ENCODE results near the gene PEX6.

The PEX6 gene

DNA sequence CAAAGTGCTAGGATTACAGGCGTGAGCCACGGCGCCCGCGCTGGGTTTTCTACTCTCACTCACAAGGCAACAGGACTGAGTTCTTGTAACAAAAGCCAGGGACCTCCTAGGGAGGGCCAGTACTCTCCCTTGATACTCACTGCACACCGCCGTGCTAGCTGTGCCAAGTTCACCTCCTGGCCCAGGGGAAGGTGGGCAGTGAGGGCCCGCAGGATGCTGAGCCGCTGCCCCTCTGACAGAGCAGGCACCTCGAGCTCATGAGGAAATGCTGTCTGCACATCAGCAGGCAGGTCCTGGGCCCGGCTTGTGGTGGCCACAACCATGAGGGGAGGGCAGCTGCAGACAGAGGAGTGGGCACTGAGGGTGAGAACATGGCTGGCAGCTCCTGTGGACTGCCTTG lies 11.8 kb downstream of the PEX6 start:
- H3K27me3 ChIP-seq (ENCODE audit: insufficient read depth, low read length, poor library complexity), result no peaks in the 10 kb centered on the region
- DNase-seq (no peak), ATAC-seq (ENCODE audit: insufficient read depth, low read depth) (no peak)
- no peak overlapping the region for H3K27ac ChIP-seq (ENCODE audit: low read length)
- no peaks in the 10 kb centered on the region for H3K9me3 ChIP-seq (ENCODE audit: insufficient read depth, low read length, severe bottlenecking)
- no peak overlapping the region for H3K4me2 ChIP-seq (ENCODE audit: insufficient read depth, low read length)
- no peaks in the 10 kb centered on the region for H3K4me1 ChIP-seq (ENCODE audit: insufficient read depth, low read length)
- H3K4me3 ChIP-seq (ENCODE audit: low read depth in 1 of 2, low read length in 2 of 2), result no peak overlapping the region
- H3K79me2 ChIP-seq (ENCODE audit: insufficient read depth, low read length), result no peaks in the 10 kb centered on the region
- no peak overlapping the region for H2AFZ ChIP-seq (ENCODE audit: low read depth, low read length)
- H3K9ac ChIP-seq (ENCODE audit: low read depth, low read length), result no peak overlapping the region
- TF ChIP-seq, protein P1, sequence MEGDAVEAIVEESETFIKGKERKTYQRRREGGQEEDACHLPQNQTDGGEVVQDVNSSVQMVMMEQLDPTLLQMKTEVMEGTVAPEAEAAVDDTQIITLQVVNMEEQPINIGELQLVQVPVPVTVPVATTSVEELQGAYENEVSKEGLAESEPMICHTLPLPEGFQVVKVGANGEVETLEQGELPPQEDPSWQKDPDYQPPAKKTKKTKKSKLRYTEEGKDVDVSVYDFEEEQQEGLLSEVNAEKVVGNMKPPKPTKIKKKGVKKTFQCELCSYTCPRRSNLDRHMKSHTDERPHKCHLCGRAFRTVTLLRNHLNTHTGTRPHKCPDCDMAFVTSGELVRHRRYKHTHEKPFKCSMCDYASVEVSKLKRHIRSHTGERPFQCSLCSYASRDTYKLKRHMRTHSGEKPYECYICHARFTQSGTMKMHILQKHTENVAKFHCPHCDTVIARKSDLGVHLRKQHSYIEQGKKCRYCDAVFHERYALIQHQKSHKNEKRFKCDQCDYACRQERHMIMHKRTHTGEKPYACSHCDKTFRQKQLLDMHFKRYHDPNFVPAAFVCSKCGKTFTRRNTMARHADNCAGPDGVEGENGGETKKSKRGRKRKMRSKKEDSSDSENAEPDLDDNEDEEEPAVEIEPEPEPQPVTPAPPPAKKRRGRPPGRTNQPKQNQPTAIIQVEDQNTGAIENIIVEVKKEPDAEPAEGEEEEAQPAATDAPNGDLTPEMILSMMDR (IDR thresholded peaks at IDR 0.05; ENCODE audit: borderline replicate concordance, extremely low read depth, low read length, poor library complexity, severe bottlenecking), result no peak
- no peak for TF ChIP-seq EZH2 (IDR thresholded peaks at IDR 0.05; ENCODE audit: borderline replicate concordance, low read depth, low read length, severe bottlenecking)
- 0 out of 2 replicates have a peak, but pooled peaks cover 2% of the 10 kb centered on the region for H4K20me1 ChIP-seq (ENCODE audit: insufficient read depth, low read length)
- peaks cover 55% of the 10 kb centered on the region for H3K36me3 ChIP-seq (ENCODE audit: insufficient read depth, low read length)

DNA sequence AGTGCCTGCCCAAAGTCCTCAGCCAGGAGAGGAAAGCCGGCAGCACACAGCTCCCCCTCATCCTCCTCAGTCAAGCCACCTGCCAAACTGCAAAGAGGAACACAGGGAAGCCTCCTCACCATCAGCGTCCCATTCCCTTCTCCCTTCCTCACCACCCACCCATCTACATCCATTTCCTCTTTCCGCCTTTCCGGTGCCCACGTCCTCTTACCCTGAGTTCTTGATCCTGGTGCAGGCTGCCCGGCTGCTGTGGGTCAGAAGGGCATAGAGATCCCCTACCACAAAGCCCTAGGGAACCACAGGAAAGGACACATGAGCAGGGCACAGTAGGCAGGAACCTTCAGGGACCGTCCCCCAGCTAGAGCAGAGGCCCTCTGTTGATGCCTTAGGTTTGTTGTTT lies 12.4 kb downstream of the PEX6 start:
- H3K4me1 ChIP-seq (ENCODE audit: insufficient read depth, low read length), result no peaks in the 10 kb centered on the region
- no peaks in the 10 kb centered on the region for H3K79me2 ChIP-seq (ENCODE audit: insufficient read depth, low read length)
- peaks cover 54% of the 10 kb centered on the region for H3K36me3 ChIP-seq (ENCODE audit: insufficient read depth, low read length)
- no peaks in the 10 kb centered on the region for H3K27me3 ChIP-seq (ENCODE audit: insufficient read depth, low read length, poor library complexity)
- DNase-seq (no peak), ATAC-seq (ENCODE audit: insufficient read depth, low read depth) (no peak)
- H3K4me3 ChIP-seq (ENCODE audit: low read depth in 1 of 2, low read length in 2 of 2), result no peak overlapping the region
- TF ChIP-seq EZH2 (IDR thresholded peaks at IDR 0.05; ENCODE audit: borderline replicate concordance, low read depth, low read length, severe bottlenecking), result no peak
- TF ChIP-seq, protein P1 (IDR thresholded peaks at IDR 0.05; ENCODE audit: borderline replicate concordance, extremely low read depth, low read length, poor library complexity, severe bottlenecking), result no peak
- no peaks in the 10 kb centered on the region for H4K20me1 ChIP-seq (ENCODE audit: insufficient read depth, low read length)
- H3K4me2 ChIP-seq (ENCODE audit: insufficient read depth, low read length), result no peak overlapping the region
- no peak overlapping the region for H3K27ac ChIP-seq (ENCODE audit: low read length)
- H3K9me3 ChIP-seq (ENCODE audit: insufficient read depth, low read length, severe bottlenecking), result no peaks in the 10 kb centered on the region
- no peak overlapping the region for H2AFZ ChIP-seq (ENCODE audit: low read depth, low read length)
- H3K9ac ChIP-seq (ENCODE audit: low read depth, low read length), result no peak overlapping the region

DNA sequence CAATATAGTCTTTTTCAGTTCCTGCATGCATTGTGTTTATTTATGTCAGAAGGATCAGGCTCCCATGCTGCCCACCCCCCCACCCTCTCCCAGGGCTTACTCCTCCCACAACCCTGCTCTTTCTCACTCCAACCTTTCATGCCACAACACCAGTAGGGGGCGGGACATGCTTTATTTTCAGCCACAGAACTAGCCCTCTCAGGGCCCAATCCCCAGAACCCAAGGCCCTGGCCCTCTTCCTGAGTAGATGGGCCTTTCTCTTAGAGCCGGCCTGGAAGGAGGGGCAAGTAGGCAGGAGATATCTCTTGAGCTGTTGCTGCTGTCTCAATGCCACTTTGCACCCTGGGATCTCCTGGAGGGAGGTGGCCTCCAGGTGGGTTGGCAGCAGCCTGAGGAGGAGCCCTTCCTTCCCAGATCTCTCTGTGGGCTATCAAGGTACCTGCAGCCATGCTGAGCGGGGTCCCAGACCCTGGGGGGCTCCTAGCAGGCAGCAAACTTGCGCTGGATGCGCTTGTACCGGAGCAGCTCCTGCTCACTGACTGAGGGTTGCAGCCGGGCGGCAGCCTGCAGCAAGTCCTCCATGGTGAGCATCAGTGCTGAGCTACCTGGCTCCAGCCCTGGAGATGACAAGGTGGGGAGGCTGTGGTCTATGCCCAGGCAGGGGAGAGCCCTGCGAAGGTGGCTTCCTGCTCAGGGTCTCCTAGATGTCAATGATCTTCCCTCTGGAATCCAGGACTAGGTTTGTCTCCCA lies 15.0 kb downstream of the PEX6 start:
- TF ChIP-seq, protein P1 (IDR thresholded peaks at IDR 0.05; ENCODE audit: borderline replicate concordance, extremely low read depth, low read length, poor library complexity, severe bottlenecking), result peak; percentile 57
- TF ChIP-seq EZH2 (IDR thresholded peaks at IDR 0.05; ENCODE audit: borderline replicate concordance, low read depth, low read length, severe bottlenecking), result no peak
- no peak overlapping the region for H3K9ac ChIP-seq (ENCODE audit: low read depth, low read length)
- peak; percentile 58 for DNase-seq
- peaks cover 46% of the 10 kb centered on the region for H3K36me3 ChIP-seq (ENCODE audit: insufficient read depth, low read length)
- no peaks in the 10 kb centered on the region for H3K79me2 ChIP-seq (ENCODE audit: insufficient read depth, low read length)
- no peaks in the 10 kb centered on the region for H3K27me3 ChIP-seq (ENCODE audit: insufficient read depth, low read length, poor library complexity)
- no peak overlapping the region for H3K4me3 ChIP-seq (ENCODE audit: low read depth in 1 of 2, low read length in 2 of 2)
- no peak overlapping the region for H2AFZ ChIP-seq (ENCODE audit: low read depth, low read length)
- H3K4me1 ChIP-seq (ENCODE audit: insufficient read depth, low read length), result no peaks in the 10 kb centered on the region
- peak; percentile 80 for ATAC-seq (ENCODE audit: insufficient read depth, low read depth)
- no peak overlapping the region for H3K27ac ChIP-seq (ENCODE audit: low read length)
- no peaks in the 10 kb centered on the region for H3K9me3 ChIP-seq (ENCODE audit: insufficient read depth, low read length, severe bottlenecking)
- H4K20me1 ChIP-seq (ENCODE audit: insufficient read depth, low read length), result no peaks in the 10 kb centered on the region
- no peak overlapping the region for H3K4me2 ChIP-seq (ENCODE audit: insufficient read depth, low read length)

Measured in DND-41 (cell line).